Daoy (cell line): ENCODE results near the gene PSME3IP1. TPM values are rescaled to one million over a fixed set of nuclear protein-coding genes. Genes with fewer than 3 reads are reported as not detected.

Source experiments
- total RNA-seq: library from RNA; depleted of rRNA; stranded (reverse); fragments of >200 nt; shearing (Covaris generic); gene quantifications from 2 replicates; pipeline ENCODE4 v1.2.3, GENCODE V29; 2014; rRNA removed

Gene PSME3IP1
- total RNA-seq, 1 experiment from 2014 or later, result 120 TPM

Other genes starting within 250 kb of the PSME3IP1 start
- gene CETP, start 224.1 kb downstream of the PSME3IP1 start, total RNA-seq, result not detected in 2 replicates
- gene NLRC5, start 196.5 kb downstream of the PSME3IP1 start, total RNA-seq, result 6.5 and 9.0 TPM in 2 replicates
- gene CPNE2, start 93.5 kb downstream of the PSME3IP1 start, total RNA-seq, result 10.0 and 15.2 TPM in 2 replicates
- 30.3 and 32.2 TPM in 2 replicates for gene RSPRY1, start 290 bp upstream of the PSME3IP1 start, total RNA-seq
- gene ARL2BP, start 59.2 kb upstream of the PSME3IP1 start, total RNA-seq, result 53.1 and 62.0 TPM in 2 replicates
- 0.06 and 0.63 TPM in 2 replicates for gene PLLP, start 98.6 kb upstream of the PSME3IP1 start, total RNA-seq
- gene CCL22, start 172.7 kb upstream of the PSME3IP1 start, total RNA-seq, result not detected in 2 replicates
- 1.3 and 2.6 TPM in 2 replicates for gene CX3CL1, start 186.5 kb upstream of the PSME3IP1 start, total RNA-seq
- not detected in 2 replicates for gene CCL17, start 218.7 kb upstream of the PSME3IP1 start, total RNA-seq